Stimulated activated CD4-positive, alpha-beta T cell treated with anti-CD3 and anti-CD28 coated beads, Interleukin-15, amount 100 ng/mL, for 1 hour (primary cell): ENCODE measurements around the gene RIPPLY3.

Source experiments
- DNase-seq, 2 donors: peaks; one replicate each; pipeline ENCODE4 v3.0.0-alpha.2; 2020; ENCODE audit warnings: low read depth in 1 of 2, low spot score in 1 of 2

RIPPLY3 gene

DNA sequence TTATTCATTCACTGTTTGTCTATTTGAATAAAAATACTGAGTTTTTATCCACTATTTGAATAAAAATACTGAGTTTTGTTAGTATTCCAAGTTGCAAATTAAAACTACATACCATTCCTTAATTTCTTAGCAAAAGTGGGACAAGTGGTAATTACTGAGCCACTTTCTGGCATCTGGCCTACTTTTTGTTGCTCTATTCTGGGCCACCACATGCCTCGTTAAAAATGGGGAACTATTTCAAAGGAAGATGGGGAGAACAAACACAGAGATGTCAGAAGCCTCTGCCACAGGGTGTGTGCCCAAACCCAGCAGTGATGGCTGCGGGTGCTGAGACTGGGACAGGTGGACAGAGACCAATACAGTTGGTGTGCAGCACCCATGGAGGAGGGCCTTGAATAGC lies 51.8 kb downstream of the RIPPLY3 start:
- no peak for DNase-seq

- no peak for DNase-seq
Observed at GRCh38 chr21:37059181-37059580, 52.7 kb downstream of the RIPPLY3 start.

DNA sequence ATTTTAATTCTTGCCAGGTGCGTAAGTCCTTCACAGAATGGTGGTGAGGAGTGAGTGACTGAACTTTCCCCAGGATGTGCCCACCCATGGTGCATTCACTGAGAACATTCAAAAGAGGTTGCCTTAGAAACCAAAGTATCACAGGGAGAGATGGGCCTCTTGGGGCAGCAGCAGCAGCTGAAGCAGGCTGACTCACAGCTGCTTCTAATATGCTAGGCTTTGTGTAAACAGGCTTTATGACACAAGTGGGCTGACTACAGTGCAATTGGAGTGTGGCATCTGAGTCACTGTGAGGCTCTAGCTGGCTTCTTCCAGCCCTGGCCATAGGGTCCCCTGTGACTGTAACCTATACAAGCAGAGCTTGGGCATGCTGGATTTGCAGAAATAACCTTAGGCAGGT lies 53.8 kb downstream of the RIPPLY3 start:
- DNase-seq = no peak

DNA sequence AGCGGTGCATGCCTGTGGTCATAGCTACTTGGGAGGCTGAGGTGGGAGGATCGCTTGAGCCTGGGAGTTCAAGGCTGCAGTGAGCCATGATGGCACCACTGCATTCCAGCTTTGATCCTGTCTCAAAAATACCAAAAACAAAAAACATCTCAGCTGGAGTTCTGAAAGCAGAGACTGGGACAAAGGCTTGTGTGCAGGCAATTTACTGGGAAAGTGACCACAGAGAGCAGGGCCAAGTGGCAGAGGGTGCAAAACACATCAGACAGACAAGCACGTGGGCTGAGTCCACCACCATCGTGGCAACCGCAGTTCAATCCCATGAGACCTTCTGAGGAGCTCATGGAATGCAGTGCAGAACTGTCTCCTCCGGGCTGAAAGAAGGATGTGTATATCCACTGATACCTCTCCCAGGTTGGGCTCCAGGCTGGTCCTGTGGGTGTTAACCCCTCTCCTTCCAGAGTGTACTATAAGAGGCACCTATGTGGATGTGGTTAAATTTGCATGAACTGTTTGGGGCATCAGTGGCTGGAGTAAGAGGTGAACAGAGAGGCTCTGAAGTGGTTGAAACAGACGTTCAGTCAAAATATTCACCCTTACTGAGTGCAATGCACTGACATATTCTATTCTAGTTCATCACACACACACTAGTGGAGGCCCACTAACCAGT lies 55.6 kb downstream of the RIPPLY3 start:
- no peak for DNase-seq

GRCh38 chr21:37062593-37062935 lies 56.1 kb downstream of the RIPPLY3 start:
- DNase-seq = no peak

- no peak for DNase-seq
Observed at GRCh38 chr21:37063433-37063832, 56.9 kb downstream of the RIPPLY3 start.

DNA sequence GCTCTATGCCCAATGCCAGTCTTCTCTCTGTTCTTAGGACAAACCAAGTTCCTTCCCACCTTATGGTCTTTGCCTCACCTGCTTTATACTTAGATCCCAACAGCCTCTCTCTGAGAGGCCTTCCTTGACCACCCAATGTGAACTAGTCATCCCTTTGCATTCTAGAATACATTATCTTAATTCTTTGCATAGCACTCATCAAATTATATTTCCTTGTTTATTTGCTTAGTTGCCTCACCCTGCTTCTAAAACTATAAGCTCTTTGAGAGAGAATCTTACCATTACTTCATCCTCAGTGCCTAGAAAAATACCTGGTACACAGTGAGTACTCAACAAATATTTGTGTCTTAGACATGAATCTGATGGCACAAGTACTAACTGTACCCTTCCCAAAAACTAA lies 58.3 kb downstream of the RIPPLY3 start:
- DNase-seq = no peak

- DNase-seq = no peak
Observed at GRCh38 chr21:37065561-37066177, 59.2 kb downstream of the RIPPLY3 start.
